GM12864 (cell line): Measurements from ENCODE around the gene MMP13.

Experiments
- DNase-seq: peaks from one replicate; pipeline ENCODE4 v3.0.0-alpha.2; 2011; ENCODE audit warnings: low read depth
- H3K4me3 ChIP-seq: 2 replicates; pipeline ENCODE4 v1.5.1; 2011; ENCODE audit warnings: mild to moderate bottlenecking, low read depth, low read length, control low read depth
- TF ChIP-seq, protein P1 (sequence below): IDR thresholded peaks from 2 replicates; pipeline ENCODE4 v1.5.1; 2011; ENCODE audit warnings: low read depth, mild to moderate bottlenecking, moderate library complexity, low read length, control low read depth, inconsistent platforms; ENCODE audit errors: missing control alignments

MMP13 gene

GRCh38 chr11:102929166-102929565 lies 26.4 kb downstream of the MMP13 start:
- no peak for DNase-seq
- TF ChIP-seq, protein P1, sequence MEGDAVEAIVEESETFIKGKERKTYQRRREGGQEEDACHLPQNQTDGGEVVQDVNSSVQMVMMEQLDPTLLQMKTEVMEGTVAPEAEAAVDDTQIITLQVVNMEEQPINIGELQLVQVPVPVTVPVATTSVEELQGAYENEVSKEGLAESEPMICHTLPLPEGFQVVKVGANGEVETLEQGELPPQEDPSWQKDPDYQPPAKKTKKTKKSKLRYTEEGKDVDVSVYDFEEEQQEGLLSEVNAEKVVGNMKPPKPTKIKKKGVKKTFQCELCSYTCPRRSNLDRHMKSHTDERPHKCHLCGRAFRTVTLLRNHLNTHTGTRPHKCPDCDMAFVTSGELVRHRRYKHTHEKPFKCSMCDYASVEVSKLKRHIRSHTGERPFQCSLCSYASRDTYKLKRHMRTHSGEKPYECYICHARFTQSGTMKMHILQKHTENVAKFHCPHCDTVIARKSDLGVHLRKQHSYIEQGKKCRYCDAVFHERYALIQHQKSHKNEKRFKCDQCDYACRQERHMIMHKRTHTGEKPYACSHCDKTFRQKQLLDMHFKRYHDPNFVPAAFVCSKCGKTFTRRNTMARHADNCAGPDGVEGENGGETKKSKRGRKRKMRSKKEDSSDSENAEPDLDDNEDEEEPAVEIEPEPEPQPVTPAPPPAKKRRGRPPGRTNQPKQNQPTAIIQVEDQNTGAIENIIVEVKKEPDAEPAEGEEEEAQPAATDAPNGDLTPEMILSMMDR: no peak
- H3K4me3 ChIP-seq: no peak overlapping the region

- no peak for DNase-seq
- no peak overlapping the region for H3K4me3 ChIP-seq
- TF ChIP-seq, protein P1: no peak
Measured at GRCh38 chr11:102928247-102928646, 27.3 kb downstream of the MMP13 start.

DNA sequence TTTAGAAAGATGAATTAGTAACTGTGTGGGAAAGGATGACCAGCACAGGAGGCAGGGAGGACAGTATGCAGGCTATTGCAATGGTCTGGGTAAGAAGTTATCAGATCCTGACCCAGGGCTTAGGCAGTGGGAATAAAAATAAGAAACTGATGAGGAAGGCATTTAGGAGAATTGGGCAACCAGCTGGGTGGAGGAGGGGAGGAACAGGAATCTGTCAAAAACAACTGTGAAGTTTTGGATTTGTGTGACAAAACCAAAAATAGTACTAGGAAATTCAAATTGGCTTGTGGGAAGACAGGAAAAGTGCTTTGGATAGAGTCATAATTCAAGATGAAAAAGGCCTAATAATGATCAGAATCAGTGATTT lies 27.9 kb downstream of the MMP13 start:
- TF ChIP-seq, protein P1: no peak
- DNase-seq: no peak
- H3K4me3 ChIP-seq: no peak overlapping the region

- TF ChIP-seq, protein P1: no peak
- DNase-seq: no peak
- H3K4me3 ChIP-seq: no peak overlapping the region
Measured at GRCh38 chr11:102926961-102927623, 28.4 kb downstream of the MMP13 start.

DNA sequence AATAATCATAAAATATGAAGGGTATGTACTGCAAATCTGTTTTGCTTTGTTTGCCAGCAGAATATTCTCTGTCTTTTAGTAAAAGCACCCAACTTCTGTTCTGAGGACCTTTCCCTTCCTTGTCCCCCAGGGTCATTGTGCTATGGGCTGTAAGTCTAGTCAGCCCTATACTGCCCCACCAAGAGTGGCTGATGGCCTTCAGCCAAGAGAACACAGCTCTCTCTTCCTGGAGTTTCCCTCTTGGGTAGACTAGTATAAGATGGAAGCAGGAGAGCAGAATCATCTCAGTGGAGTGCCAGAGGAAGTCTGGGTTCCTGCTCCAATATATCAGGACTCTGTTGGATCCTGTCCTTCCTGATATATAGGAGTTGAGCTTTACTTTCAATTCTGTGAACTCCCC lies 29.0 kb downstream of the MMP13 start:
- H3K4me3 ChIP-seq: no peak overlapping the region
- DNase-seq: no peak
- TF ChIP-seq, protein P1: no peak

DNA sequence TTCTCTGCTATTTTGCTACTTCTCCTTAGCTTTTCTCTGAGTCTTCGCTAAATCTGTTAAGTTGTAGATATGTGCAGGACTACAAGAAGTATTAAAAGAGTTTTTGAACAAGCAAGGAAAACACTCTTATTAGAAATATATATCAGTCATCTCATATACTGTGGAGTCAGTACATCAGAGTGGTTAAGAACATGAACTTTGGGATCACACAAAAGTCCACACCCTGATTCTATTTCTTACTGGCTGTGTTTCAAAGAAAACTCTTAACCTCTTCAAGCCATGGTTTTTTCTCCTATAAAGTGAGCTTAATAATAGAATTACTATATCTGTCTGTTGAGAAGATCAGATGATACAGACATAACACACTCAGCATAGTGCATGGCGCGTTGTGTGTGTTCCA lies 29.5 kb downstream of the MMP13 start:
- DNase-seq: no peak
- TF ChIP-seq, protein P1: no peak
- H3K4me3 ChIP-seq: no peak overlapping the region

GRCh38 chr11:102924851-102925380 lies 30.6 kb downstream of the MMP13 start:
- TF ChIP-seq, protein P1: no peak
- no peak for DNase-seq

More at GRCh38 chr11:102924851-102925380, 30.6 kb downstream of the MMP13 start:
- no peak overlapping the region for H3K4me3 ChIP-seq
